Natural killer cell (primary cell): ENCODE data around the gene NAA10. TPM values are rescaled to one million over a fixed set of nuclear protein-coding genes. Genes with fewer than 3 reads are reported as not detected.

Source experiments
- ATAC-seq, 3 donors: fragments of 150-1000 bp in 2 of 3; fragments of 200-7000 bp in 1 of 3; cut with Tn5 transposase; 1 replicate in 1 of 3; 2 replicates in 2 of 3; pipeline ENCODE4 v1.10.0; 2021; ENCODE audit warnings: mild to moderate bottlenecking in 2 of 3, moderate library complexity in 2 of 3
- DNase-seq, 2 donors: peaks; one replicate each; pipeline versions ENCODE4 v3.0.0 to v3.0.0-alpha.2; 2013 to 2021; ENCODE audit warnings: mixed read lengths in 1 of 2
- H3K27ac ChIP-seq: one replicate; pipeline ENCODE4 v1.5.1; 2013; ENCODE audit warnings: mild to moderate bottlenecking, low read length
- H3K27me3 ChIP-seq: one replicate; pipeline ENCODE4 v1.6.1; 2013; ENCODE audit warnings: low read length; ENCODE audit not compliant: control insufficient read depth, insufficient read depth
- H3K36me3 ChIP-seq: one replicate; pipeline ENCODE4 v1.6.1; 2013; ENCODE audit warnings: low read length; ENCODE audit not compliant: control insufficient read depth, insufficient read depth
- H3K4me1 ChIP-seq: one replicate; pipeline ENCODE4 v1.6.1; 2013; ENCODE audit warnings: low read length; ENCODE audit not compliant: control insufficient read depth, insufficient read depth
- H3K4me3 ChIP-seq: one replicate; pipeline ENCODE4 v1.5.1; 2013; ENCODE audit warnings: low read length
- H3K9me3 ChIP-seq: one replicate; pipeline ENCODE4 v1.6.1; 2013; ENCODE audit warnings: low read length; ENCODE audit not compliant: control insufficient read depth, insufficient read depth
- H3K27ac Mint-ChIP-seq, 2 donors: one replicate each; pipeline ENCODE4 v1.8.0; 2022; ENCODE audit warnings: mild to moderate bottlenecking in 2 of 2, mixed read lengths in 2 of 2, moderate library complexity in 1 of 2
- H3K27me3 Mint-ChIP-seq, 2 donors: one replicate each; pipeline ENCODE4 v1.8.0; 2022; ENCODE audit warnings: low read depth in 2 of 2, mixed read lengths in 2 of 2
- H3K36me3 Mint-ChIP-seq: one replicate; pipeline ENCODE4 v1.8.0; 2022; ENCODE audit warnings: mixed read lengths
- H3K4me1 Mint-ChIP-seq, 2 donors: one replicate each; pipeline ENCODE4 v1.8.0; 2022; ENCODE audit warnings: mixed read lengths in 2 of 2
- H3K4me3 Mint-ChIP-seq: one replicate; pipeline ENCODE4 v1.8.0; 2022; ENCODE audit warnings: mild to moderate bottlenecking, moderate library complexity, mixed read lengths
- H3K9me3 Mint-ChIP-seq, 2 donors: one replicate each; pipeline ENCODE4 v1.8.0; 2022; ENCODE audit warnings: mixed read lengths in 2 of 2
- CTCF ChIP-seq: fragments of 200-600 bp; IDR thresholded peaks from one replicate; pipeline ENCODE4 v1.8.0; 2022; ENCODE audit warnings: antibody characterized with exemption
- WGBS: methylation state at CpG from one replicate; pipeline ENCODE4 v1.1.7; 2013; ENCODE audit warnings: missing lambda C conversion rate; ENCODE audit not compliant: insufficient coverage; 5-methylcytosine and 5-hydroxymethylcytosine counted together
- intact Hi-C: fragments of 100-400 bp; cut with micrococcal nuclease; formaldehyde crosslinking; loops from one replicate; pipeline ENCODE4 v1.14.2; 2022
- total RNA-seq, 4 donors: library from RNA; stranded (reverse); fragments of 120-200 nt in 1 of 4; gene quantifications; one replicate each; pipeline versions ENCODE4 v1.2.3 to v1.2.4, GENCODE V29; 2013 to 2022

Gene NAA10
- total RNA-seq, 3 donors from 2014 or later (not counting 1 experiment from before 2014, with no cell fraction given): 63.4 to 82.3 (median 73.1) TPM

GRCh38 chrX:153884136-153884535 lies 50.7 kb downstream of the NAA10 start:
- H3K4me3 Mint-ChIP-seq: peak overlapping the region; percentile 6

GRCh38 chrX:153883163-153883843 lies 51.5 kb downstream of the NAA10 start:
- no peaks in the 10 kb centered on the region for H3K36me3 ChIP-seq
- no peaks in the 10 kb centered on the region for H3K9me3 ChIP-seq
- H3K4me1 Mint-ChIP-seq: peaks cover 0 to 6% of the 10 kb centered on the region in 2 donors
- H3K9me3 Mint-ChIP-seq: no peaks in the 10 kb centered on the region
- no peak overlapping the region for H3K27ac ChIP-seq
- peaks cover 22% of the 10 kb centered on the region for H3K27me3 ChIP-seq
- ATAC-seq (no peak), DNase-seq (no peak)
- H3K36me3 Mint-ChIP-seq: no peaks in the 10 kb centered on the region
- intact Hi-C loops: no loop called here
- H3K4me3 ChIP-seq: no peak overlapping the region
- 79% methylated on average over 13 of the region's 13 CpGs for WGBS
- H3K27me3 Mint-ChIP-seq: peaks cover 29 to 34% of the 10 kb centered on the region in 2 donors
- H3K4me3 Mint-ChIP-seq: no peak overlapping the region
- H3K4me1 ChIP-seq: peaks cover 19% of the 10 kb centered on the region
- no peak for TF ChIP-seq CTCF
- no peak overlapping the region for H3K27ac Mint-ChIP-seq

More at GRCh38 chrX:153884136-153884535, 50.7 kb downstream of the NAA10 start:
- no peak for TF ChIP-seq CTCF
- intact Hi-C loops: no loop called here
- peaks cover 0 to 2% of the 10 kb centered on the region in 2 donors for H3K4me1 Mint-ChIP-seq
- H3K27me3 Mint-ChIP-seq: peaks cover 22 to 32% of the 10 kb centered on the region in 2 donors
- H3K9me3 Mint-ChIP-seq: no peaks in the 10 kb centered on the region
- no peaks in the 10 kb centered on the region for H3K36me3 Mint-ChIP-seq
- peaks cover 19% of the 10 kb centered on the region for H3K27me3 ChIP-seq
- ATAC-seq: no peak
- no peak overlapping the region for H3K27ac Mint-ChIP-seq
- DNase-seq: no peak
- no peak overlapping the region for H3K4me3 ChIP-seq
- H3K27ac ChIP-seq: no peak overlapping the region
- H3K9me3 ChIP-seq: no peaks in the 10 kb centered on the region
- peaks cover 15% of the 10 kb centered on the region for H3K4me1 ChIP-seq
- H3K36me3 ChIP-seq: no peaks in the 10 kb centered on the region
- 70% methylated on average over 11 of the region's 13 CpGs for WGBS

GRCh38 chrX:153882557-153882956 lies 52.3 kb downstream of the NAA10 start:
- Histone ChIP-seq H3K36me3 (no peaks in the 10 kb centered on the region), H3K27ac (no peak overlapping the region), H3K4me1 (peaks cover 22% of the 10 kb centered on the region), H3K27me3 (peaks cover 24% of the 10 kb centered on the region), H3K4me3 (no peak overlapping the region), H3K9me3 (no peaks in the 10 kb centered on the region)
- Mint-ChIP-seq H3K9me3 (no peaks in the 10 kb centered on the region), H3K27me3 (peaks cover 29 to 34% of the 10 kb centered on the region in 2 donors), H3K36me3 (no peaks in the 10 kb centered on the region), H3K27ac (no peak overlapping the region), H3K4me3 (no peak overlapping the region), H3K4me1 (peaks cover 0 to 11% of the 10 kb centered on the region in 2 donors)
- ATAC-seq (no peak), DNase-seq (no peak)
- intact Hi-C loops: no loop called here
- TF ChIP-seq CTCF: no peak
- 64% methylated on average over 7 of the region's 7 CpGs for WGBS

GRCh38 chrX:153882086-153882498 lies 52.7 kb downstream of the NAA10 start:
- Histone ChIP-seq H3K27ac (no peak overlapping the region), H3K27me3 (peaks cover 24% of the 10 kb centered on the region), H3K4me3 (no peak overlapping the region), H3K9me3 (no peaks in the 10 kb centered on the region), H3K4me1 (peaks cover 22% of the 10 kb centered on the region), H3K36me3 (no peaks in the 10 kb centered on the region)
- WGBS: 64% methylated on average over 8 of the region's 8 CpGs
- no peak for ATAC-seq
- intact Hi-C loops: no loop called here
- TF ChIP-seq CTCF: no peak
- Mint-ChIP-seq H3K36me3 (no peaks in the 10 kb centered on the region), H3K27ac (no peak overlapping the region), H3K27me3 (peaks cover 28 to 34% of the 10 kb centered on the region in 2 donors), H3K4me3 (no peak overlapping the region), H3K9me3 (no peaks in the 10 kb centered on the region), H3K4me1 (peaks cover 0 to 11% of the 10 kb centered on the region in 2 donors)
- DNase-seq: no peak
